Measurements from ENCODE around the gene AFF3.

The AFF3 gene

GRCh38 chr2:99878581-99879350 is 263.6 kb downstream of the AFF3 start:
- no peak overlapping the region for H3K27ac ChIP-seq
- TF ChIP-seq ZFX (IDR thresholded peaks at IDR 0.05; ENCODE audit: borderline replicate concordance) = no peak
- TF ChIP-seq, protein P1, sequence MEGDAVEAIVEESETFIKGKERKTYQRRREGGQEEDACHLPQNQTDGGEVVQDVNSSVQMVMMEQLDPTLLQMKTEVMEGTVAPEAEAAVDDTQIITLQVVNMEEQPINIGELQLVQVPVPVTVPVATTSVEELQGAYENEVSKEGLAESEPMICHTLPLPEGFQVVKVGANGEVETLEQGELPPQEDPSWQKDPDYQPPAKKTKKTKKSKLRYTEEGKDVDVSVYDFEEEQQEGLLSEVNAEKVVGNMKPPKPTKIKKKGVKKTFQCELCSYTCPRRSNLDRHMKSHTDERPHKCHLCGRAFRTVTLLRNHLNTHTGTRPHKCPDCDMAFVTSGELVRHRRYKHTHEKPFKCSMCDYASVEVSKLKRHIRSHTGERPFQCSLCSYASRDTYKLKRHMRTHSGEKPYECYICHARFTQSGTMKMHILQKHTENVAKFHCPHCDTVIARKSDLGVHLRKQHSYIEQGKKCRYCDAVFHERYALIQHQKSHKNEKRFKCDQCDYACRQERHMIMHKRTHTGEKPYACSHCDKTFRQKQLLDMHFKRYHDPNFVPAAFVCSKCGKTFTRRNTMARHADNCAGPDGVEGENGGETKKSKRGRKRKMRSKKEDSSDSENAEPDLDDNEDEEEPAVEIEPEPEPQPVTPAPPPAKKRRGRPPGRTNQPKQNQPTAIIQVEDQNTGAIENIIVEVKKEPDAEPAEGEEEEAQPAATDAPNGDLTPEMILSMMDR (IDR thresholded peaks at IDR 0.05) = no peak

- no peak for TF ChIP-seq ZFX (IDR thresholded peaks at IDR 0.05; ENCODE audit: borderline replicate concordance)
- TF ChIP-seq, protein P1 (IDR thresholded peaks at IDR 0.05) = no peak
Measured at GRCh38 chr2:99877963-99878362, 264.4 kb downstream of the AFF3 start.

DNA sequence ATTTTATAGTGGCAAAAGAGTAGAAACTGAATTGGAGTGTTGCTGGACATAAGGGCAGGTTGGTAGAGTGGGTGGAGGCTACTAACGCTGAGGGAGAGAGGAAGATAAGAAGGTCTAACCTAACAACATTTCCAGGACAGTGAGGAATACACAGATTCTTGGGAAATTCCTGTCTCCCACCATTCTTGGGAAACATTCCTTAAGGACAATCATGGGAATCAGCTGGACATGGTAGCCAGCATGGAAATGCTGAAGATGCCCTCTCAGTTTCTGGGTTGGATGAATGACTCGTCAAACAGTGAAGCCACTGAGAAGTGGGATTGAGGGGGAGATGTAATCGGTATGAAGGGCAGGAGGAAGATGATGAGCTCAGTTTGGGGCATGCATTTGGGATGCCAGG is 265.4 kb downstream of the AFF3 start:
- TF ChIP-seq ZFX (IDR thresholded peaks at IDR 0.05; ENCODE audit: borderline replicate concordance) = no peak
- TF ChIP-seq, protein P1 (IDR thresholded peaks at IDR 0.05) = no peak
- no peak overlapping the region for H3K27ac ChIP-seq

More at GRCh38 chr2:99877963-99878362, 264.4 kb downstream of the AFF3 start:
- H3K27ac ChIP-seq = no peak overlapping the region

DNA sequence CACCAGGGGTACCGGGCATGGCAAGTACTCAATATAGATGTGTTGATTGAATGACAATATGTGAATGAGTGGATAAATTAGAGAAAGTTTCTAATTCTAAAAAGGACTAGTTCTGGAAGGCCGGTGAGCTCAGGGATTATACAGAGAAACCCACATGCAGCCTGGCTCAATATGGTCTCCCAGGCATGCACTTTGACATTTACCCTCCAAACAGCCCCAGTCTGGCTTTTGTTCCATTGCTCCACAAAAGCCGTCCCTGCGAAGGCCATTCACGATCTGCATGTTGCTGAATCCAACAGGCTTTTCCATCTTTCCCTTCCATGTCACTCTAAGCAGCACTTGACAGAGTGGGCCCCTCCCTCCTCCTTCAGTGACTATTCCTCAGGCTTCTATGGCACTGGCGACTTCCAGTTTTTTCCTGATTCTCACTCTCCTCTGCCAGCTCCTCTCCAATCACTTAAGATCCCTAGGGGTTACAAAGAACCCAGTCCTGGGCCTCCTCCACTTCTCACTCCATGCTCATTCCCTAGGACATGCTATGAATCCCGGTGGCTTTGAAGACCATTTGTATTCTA is 266.7 kb downstream of the AFF3 start:
- H3K27ac ChIP-seq = no peak overlapping the region
- TF ChIP-seq, protein P1 (IDR thresholded peaks at IDR 0.05) = no peak
- TF ChIP-seq ZFX (IDR thresholded peaks at IDR 0.05; ENCODE audit: borderline replicate concordance) = no peak

DNA sequence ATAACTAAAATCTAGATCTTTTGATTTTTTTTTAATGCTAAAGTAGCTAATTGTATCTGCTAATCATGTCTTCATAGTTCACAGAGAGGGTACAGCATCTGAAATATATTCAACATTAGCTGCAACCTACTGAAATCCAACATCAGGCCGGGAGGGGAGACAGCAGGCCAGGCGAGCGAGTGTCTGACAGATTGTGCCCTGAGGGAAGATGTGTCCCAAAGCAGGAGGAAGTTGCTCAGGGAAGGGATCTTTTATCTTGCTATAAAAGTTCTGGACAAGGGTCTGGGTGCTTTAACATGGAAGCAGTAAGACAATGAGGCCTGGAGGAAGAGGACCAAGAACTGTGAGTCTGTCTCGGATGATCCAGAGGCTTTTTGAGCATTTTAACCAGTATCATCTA is 274.1 kb downstream of the AFF3 start:
- peak overlapping the region; percentile 20; the same call in 1 of the 2 replicates for H3K27ac ChIP-seq
- TF ChIP-seq, protein P1 (IDR thresholded peaks at IDR 0.05) = no peak

DNA sequence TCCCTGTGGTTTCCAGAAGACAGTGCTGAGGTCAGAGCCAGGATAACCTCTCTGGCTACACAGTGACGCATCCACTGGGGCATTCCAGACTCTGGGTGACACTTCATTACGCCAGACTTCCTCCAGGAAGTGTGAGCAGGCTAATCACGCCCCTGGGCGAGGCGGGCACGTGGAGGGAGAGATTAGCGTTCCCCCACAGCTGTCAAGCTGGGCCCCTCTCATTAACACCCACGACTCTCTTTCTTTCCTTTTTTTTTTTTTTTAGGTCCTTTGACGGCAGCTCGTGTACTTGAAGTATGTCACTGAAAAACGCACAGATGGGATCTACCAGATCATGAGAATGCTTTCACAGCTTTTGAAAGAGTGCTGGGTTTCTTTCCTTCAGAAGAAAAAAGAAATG is 274.6 kb downstream of the AFF3 start:
- no peak for TF ChIP-seq ZFX (IDR thresholded peaks at IDR 0.05; ENCODE audit: borderline replicate concordance)
- TF ChIP-seq, protein P1 (IDR thresholded peaks at IDR 0.05) = no peak
- peak overlapping the region; percentile 20; the same call in 1 of the 2 replicates for H3K27ac ChIP-seq

All from 22Rv1 (cell line).